GM21367 (cell line): ENCODE measurements around the gene CDC27.
"Not testable (repeated sequence)": the region's sequence is repeated elsewhere in the genome, so short reads cannot be mapped to it uniquely, and the experiment has no call there.

Source experiments
- ATAC-seq: cut with Tn5 transposase; IDR thresholded peaks from one replicate; pipeline ENCODE4 v1.9.1; 2021; ENCODE audit not compliant: unreplicated experiment

The CDC27 gene

DNA sequence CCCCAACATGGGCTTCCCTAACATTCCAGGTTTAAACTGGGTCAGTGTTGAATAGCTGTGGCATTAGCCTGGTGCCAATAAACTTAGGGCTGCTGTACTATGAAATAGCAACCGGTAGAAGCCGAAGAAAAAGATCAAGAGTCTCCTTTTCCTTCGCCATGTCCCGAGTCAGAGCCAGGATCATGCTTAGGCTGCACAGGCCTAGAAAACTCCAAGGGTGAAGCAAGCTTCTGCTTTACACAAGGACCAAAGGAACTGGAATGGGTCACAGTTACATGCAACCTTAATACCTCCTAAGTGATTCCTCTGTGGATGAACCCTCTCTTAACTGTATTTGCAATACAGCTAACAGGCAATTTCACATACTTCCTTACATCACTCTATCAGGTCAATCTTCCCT lies 115.5 kb downstream of the CDC27 start:
- ATAC-seq = not testable (repeated sequence)

DNA sequence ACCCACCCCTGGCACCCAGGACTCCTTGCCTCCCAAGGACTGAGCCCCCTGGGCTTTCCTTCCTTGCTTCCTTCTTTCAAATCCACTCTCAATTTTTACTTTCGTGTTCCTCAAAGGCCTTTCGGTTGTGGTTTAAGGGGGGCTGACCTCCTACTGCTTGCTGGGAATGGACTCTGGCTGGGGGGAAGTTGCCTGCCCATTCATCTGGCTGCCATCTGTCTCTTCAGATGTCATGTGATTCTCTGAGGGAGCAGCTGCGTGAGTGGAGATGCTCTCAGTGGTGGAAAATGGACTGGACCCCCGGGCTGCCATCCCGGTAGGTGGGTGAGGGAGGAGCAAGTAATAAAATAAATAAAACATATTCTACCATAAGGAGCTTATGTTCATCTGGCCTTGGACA lies 116.2 kb downstream of the CDC27 start:
- no peak for ATAC-seq

DNA sequence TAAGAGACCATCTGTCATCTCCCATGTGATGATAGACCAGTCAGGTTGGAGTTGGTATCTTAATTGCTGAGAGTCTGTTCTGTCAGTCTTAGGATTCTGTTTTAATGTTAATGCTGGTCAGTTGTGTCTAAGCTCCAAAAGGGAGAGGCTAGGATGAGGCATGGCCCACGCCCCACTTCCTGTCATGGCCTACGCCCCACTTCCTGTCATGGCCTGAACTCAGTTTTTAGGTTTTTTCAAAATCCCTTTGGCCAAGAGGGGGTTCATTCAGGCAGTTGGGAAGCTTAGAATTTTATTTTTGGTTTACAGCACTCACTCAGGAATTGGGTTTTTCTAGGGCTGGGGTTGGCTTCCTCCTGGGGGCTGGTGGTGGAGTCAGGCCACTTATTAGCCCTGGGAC lies 117.9 kb downstream of the CDC27 start:
- not testable (repeated sequence) for ATAC-seq

DNA sequence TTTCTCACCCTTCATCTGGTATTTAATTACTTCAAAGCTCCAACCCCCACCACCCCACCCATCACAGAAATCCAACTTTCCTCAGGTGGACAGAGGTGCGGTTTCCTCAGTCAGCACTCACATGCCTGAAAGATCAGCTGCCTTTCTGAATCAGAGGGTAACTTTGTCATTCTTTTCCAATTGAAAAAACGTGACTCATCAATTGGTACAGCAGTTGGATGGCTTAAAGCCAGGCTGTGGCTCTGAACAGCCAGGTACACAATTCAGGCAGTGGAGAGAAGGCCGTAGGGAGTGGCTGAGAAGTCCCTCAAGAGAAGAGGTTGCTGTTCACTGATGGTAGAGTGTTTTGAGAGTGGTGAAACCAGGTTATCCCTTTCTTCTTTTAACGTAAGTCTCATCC lies 118.8 kb downstream of the CDC27 start:
- ATAC-seq = not testable (repeated sequence)
